Hepatocyte (in vitro differentiated cells): Measurements from ENCODE around the gene C11orf42.

Source experiments
- CTCF ChIP-seq: fragments of 200-600 bp; sonication (generic); IDR thresholded peaks from 2 replicates; pipeline ENCODE4 v1.5.1; 2016; ENCODE audit warnings: antibody characterized with exemption, mild to moderate bottlenecking; ENCODE audit not compliant: poor library complexity
- EZH2phosphoT487 ChIP-seq: fragments of 200-600 bp; sonication (generic); IDR thresholded peaks from one replicate; pipeline ENCODE4 v1.6.1; 2018; ENCODE audit warnings: antibody characterized with exemption, mild to moderate bottlenecking, low read depth, moderate library complexity; ENCODE audit not compliant: unreplicated experiment, severe bottlenecking

GRCh38 chr11:6229911-6230310 lies 24.6 kb downstream of the C11orf42 start:
- no peak for TF ChIP-seq CTCF
- TF ChIP-seq EZH2phosphoT487 = no peak
